Neural cell (in vitro differentiated cells): ENCODE data around the gene TEX2. TPM values are rescaled to one million over a fixed set of nuclear protein-coding genes. Genes with fewer than 3 reads are reported as not detected.

Experiments
- H2AFZ ChIP-seq: fragments of 200-600, 300-800 bp; sonication (generic), shearing (Covaris generic); 2 replicates; pipeline ENCODE4 v1.6.0; 2014; ENCODE audit warnings: low read depth, mild to moderate bottlenecking, antibody characterized with exemption, low read length, moderate library complexity
- H3F3A ChIP-seq: fragments of 200-600 bp; shearing (Covaris generic); 2 replicates; pipeline ENCODE4 v1.6.1; 2016; ENCODE audit warnings: mild to moderate bottlenecking, moderate library complexity, mixed read lengths, antibody characterized with exemption, low read length; ENCODE audit not compliant: insufficient read depth, poor library complexity, severe bottlenecking
- H3K27ac ChIP-seq: fragments of 200-600, 300-800 bp; sonication (generic), shearing (Covaris generic); 2 replicates; pipeline ENCODE4 v1.5.1; 2014; ENCODE audit warnings: mild to moderate bottlenecking, low read length, moderate library complexity
- H3K27me3 ChIP-seq: fragments of 300-800, 200-600 bp; sonication (generic), shearing (Covaris generic); 2 replicates; pipeline ENCODE4 v1.6.0; 2014; ENCODE audit warnings: mild to moderate bottlenecking, low read depth, low read length, moderate library complexity; ENCODE audit not compliant: insufficient read depth
- H3K36me3 ChIP-seq: fragments of 300-800, 200-600 bp; sonication (generic), shearing (Covaris generic); 2 replicates; pipeline ENCODE4 v1.5.1; 2014; ENCODE audit warnings: mild to moderate bottlenecking, antibody characterized with exemption, low read length, moderate library complexity; ENCODE audit not compliant: insufficient read depth
- H3K4me2 ChIP-seq: fragments of 300-800, 200-600 bp; sonication (generic), shearing (Covaris generic); 2 replicates; pipeline ENCODE4 v1.6.0; 2014; ENCODE audit warnings: mild to moderate bottlenecking, low read length
- H3K4me3 ChIP-seq: fragments of 300-800, 200-600 bp; sonication (generic), shearing (Covaris generic); 2 replicates; pipeline ENCODE4 v1.5.1; 2014; ENCODE audit warnings: mild to moderate bottlenecking, low read length, moderate library complexity
- H3K79me2 ChIP-seq: fragments of 200-600 bp; shearing (Covaris generic); replicated peaks from 2 replicates; pipeline ENCODE4 v1.6.0; 2014; ENCODE audit warnings: mild to moderate bottlenecking, low read length, moderate library complexity; ENCODE audit not compliant: insufficient read depth
- H3K9ac ChIP-seq: fragments of 300-800, 200-600 bp; sonication (generic), shearing (Covaris generic); 2 replicates; pipeline ENCODE4 v1.6.1; 2016; ENCODE audit warnings: mild to moderate bottlenecking, low read length, mixed read lengths
- H3K9me2 ChIP-seq: fragments of 200-600 bp; shearing (Covaris generic); 2 replicates; pipeline ENCODE4 v1.6.1; 2016; ENCODE audit warnings: mild to moderate bottlenecking, low read length, mixed read lengths; ENCODE audit not compliant: insufficient read depth
- H3K9me3 ChIP-seq: fragments of 200-600, 300-800 bp; sonication (generic), shearing (Covaris generic); 2 replicates; pipeline ENCODE4 v1.6.1; 2016; ENCODE audit warnings: mild to moderate bottlenecking, mixed run types, low read length, moderate library complexity, mixed read lengths
- H4K20me1 ChIP-seq: fragments of 200-600 bp; shearing (Covaris generic); 2 replicates; pipeline ENCODE4 v1.6.1; 2016; ENCODE audit warnings: mild to moderate bottlenecking, mixed run types; ENCODE audit not compliant: insufficient read depth
- EP300 ChIP-seq: fragments of 450-650 bp; conservative IDR thresholded peaks from 2 replicates; pipeline ENCODE4 v1.6.1; 2014; ENCODE audit warnings: antibody characterized with exemption, mild to moderate bottlenecking, moderate library complexity; ENCODE audit not compliant: poor library complexity, severe bottlenecking
- EZH2 ChIP-seq: fragments of 200-600, 300-800 bp; shearing (Covaris generic), sonication (generic); IDR thresholded peaks from 2 replicates; pipeline ENCODE4 v1.6.1; 2014; ENCODE audit warnings: antibody characterized with exemption, low read length, borderline replicate concordance, mild to moderate bottlenecking; ENCODE audit not compliant: insufficient read depth, poor library complexity, severe bottlenecking
- MXI1 ChIP-seq: fragments of 450-650 bp; conservative IDR thresholded peaks from 2 replicates; pipeline ENCODE4 v1.6.1; 2014; ENCODE audit warnings: antibody characterized with exemption, mild to moderate bottlenecking; ENCODE audit not compliant: poor library complexity, severe bottlenecking
- POLR2AphosphoS5 ChIP-seq: IDR thresholded peaks from 2 replicates; pipeline ENCODE4 v1.6.1; 2012
- RAD21 ChIP-seq: fragments of 450-650 bp; conservative IDR thresholded peaks from 2 replicates; pipeline ENCODE4 v1.6.1; 2014; ENCODE audit warnings: antibody characterized with exemption, mild to moderate bottlenecking, moderate library complexity
- SMC3 ChIP-seq: fragments of 450-650 bp; conservative IDR thresholded peaks from 2 replicates; pipeline ENCODE4 v1.6.1; 2014; ENCODE audit warnings: antibody characterized with exemption, mild to moderate bottlenecking, moderate library complexity; ENCODE audit not compliant: poor library complexity
- TAF1 ChIP-seq: IDR thresholded peaks from 2 replicates; pipeline ENCODE4 v1.6.1; 2012; ENCODE audit warnings: low read depth
- polyA plus RNA-seq: library from polyadenylated mRNA; depleted of rRNA; stranded (reverse); fragments of >200 nt; gene quantifications from 2 replicates; pipeline ENCODE4 v1.2.3, GENCODE V29; 2014
- TF ChIP-seq, protein P1 (sequence below): IDR thresholded peaks from 2 replicates; pipeline ENCODE4 v1.6.1; 2012; ENCODE audit warnings: borderline replicate concordance
- TF ChIP-seq, protein P2 (sequence below): fragments of 450-650 bp; IDR thresholded peaks from 2 replicates; pipeline ENCODE4 v1.5.1; 2014; ENCODE audit warnings: antibody characterized with exemption, mild to moderate bottlenecking, moderate library complexity; ENCODE audit not compliant: poor library complexity, severe bottlenecking

TEX2 gene
- polyA plus RNA-seq, 1 donor from 2014 or later: 19.7 TPM

GRCh38 chr17:64158831-64159590 lies 104.0 kb downstream of the TEX2 start:
- Histone ChIP-seq H3K27me3 (no peaks in the 10 kb centered on the region), H4K20me1 (no peaks in the 10 kb centered on the region), H3K36me3 (no peaks in the 10 kb centered on the region), H3K9me2 (no peaks in the 10 kb centered on the region), H3K9ac (no peak overlapping the region), H3K27ac (no peak overlapping the region), H3K4me2 (no peak overlapping the region), H3F3A (no peaks in the 10 kb centered on the region), H2AFZ (no peak overlapping the region), H3K4me3 (no peak overlapping the region), H3K79me2 (no peaks in the 10 kb centered on the region), H3K9me3 (no peaks in the 10 kb centered on the region)
- no peak for TF ChIP-seq RAD21
- TF ChIP-seq TAF1: no peak
- TF ChIP-seq, protein P1, sequence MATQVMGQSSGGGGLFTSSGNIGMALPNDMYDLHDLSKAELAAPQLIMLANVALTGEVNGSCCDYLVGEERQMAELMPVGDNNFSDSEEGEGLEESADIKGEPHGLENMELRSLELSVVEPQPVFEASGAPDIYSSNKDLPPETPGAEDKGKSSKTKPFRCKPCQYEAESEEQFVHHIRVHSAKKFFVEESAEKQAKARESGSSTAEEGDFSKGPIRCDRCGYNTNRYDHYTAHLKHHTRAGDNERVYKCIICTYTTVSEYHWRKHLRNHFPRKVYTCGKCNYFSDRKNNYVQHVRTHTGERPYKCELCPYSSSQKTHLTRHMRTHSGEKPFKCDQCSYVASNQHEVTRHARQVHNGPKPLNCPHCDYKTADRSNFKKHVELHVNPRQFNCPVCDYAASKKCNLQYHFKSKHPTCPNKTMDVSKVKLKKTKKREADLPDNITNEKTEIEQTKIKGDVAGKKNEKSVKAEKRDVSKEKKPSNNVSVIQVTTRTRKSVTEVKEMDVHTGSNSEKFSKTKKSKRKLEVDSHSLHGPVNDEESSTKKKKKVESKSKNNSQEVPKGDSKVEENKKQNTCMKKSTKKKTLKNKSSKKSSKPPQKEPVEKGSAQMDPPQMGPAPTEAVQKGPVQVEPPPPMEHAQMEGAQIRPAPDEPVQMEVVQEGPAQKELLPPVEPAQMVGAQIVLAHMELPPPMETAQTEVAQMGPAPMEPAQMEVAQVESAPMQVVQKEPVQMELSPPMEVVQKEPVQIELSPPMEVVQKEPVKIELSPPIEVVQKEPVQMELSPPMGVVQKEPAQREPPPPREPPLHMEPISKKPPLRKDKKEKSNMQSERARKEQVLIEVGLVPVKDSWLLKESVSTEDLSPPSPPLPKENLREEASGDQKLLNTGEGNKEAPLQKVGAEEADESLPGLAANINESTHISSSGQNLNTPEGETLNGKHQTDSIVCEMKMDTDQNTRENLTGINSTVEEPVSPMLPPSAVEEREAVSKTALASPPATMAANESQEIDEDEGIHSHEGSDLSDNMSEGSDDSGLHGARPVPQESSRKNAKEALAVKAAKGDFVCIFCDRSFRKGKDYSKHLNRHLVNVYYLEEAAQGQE: no peak
- no peak for TF ChIP-seq EP300
- TF ChIP-seq SMC3: no peak

DNA sequence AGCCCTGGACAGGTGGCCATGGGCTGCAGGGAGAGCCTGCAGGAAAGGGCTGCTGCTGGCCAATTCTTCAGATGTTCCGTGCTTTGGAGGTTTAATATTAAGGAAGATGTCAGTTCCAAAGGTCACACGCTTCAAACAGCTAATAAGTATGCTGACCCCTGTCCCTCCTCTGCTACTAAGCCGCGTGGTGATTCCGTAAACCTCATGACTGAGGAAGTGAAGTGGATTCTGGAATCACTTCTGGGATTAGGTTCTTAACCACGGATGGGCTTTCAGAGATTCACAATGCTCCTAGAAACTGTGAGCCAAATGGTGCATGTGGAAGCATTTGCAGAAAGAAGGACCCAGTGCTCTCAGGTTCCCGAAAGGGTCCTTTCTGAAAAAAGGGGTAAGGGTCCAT lies 104.7 kb downstream of the TEX2 start:
- no peak overlapping the region for H3K27ac ChIP-seq
- H4K20me1 ChIP-seq: no peaks in the 10 kb centered on the region
- no peaks in the 10 kb centered on the region for H3K9me2 ChIP-seq
- no peak overlapping the region for H3K4me2 ChIP-seq
- H3K9me3 ChIP-seq: no peaks in the 10 kb centered on the region
- H3K4me3 ChIP-seq: no peak overlapping the region
- no peak for TF ChIP-seq SMC3
- no peak for TF ChIP-seq EZH2
- no peak for TF ChIP-seq POLR2AphosphoS5
- TF ChIP-seq RAD21: no peak
- TF ChIP-seq EP300: no peak
- TF ChIP-seq, protein P1: no peak
- no peak for TF ChIP-seq MXI1
- TF ChIP-seq, protein P2, sequence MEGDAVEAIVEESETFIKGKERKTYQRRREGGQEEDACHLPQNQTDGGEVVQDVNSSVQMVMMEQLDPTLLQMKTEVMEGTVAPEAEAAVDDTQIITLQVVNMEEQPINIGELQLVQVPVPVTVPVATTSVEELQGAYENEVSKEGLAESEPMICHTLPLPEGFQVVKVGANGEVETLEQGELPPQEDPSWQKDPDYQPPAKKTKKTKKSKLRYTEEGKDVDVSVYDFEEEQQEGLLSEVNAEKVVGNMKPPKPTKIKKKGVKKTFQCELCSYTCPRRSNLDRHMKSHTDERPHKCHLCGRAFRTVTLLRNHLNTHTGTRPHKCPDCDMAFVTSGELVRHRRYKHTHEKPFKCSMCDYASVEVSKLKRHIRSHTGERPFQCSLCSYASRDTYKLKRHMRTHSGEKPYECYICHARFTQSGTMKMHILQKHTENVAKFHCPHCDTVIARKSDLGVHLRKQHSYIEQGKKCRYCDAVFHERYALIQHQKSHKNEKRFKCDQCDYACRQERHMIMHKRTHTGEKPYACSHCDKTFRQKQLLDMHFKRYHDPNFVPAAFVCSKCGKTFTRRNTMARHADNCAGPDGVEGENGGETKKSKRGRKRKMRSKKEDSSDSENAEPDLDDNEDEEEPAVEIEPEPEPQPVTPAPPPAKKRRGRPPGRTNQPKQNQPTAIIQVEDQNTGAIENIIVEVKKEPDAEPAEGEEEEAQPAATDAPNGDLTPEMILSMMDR: no peak
- TF ChIP-seq TAF1: no peak
- H3K79me2 ChIP-seq: no peaks in the 10 kb centered on the region
- no peak overlapping the region for H2AFZ ChIP-seq
- H3K27me3 ChIP-seq: no peaks in the 10 kb centered on the region
- H3K36me3 ChIP-seq: no peaks in the 10 kb centered on the region
- no peak overlapping the region for H3K9ac ChIP-seq
- H3F3A ChIP-seq: no peaks in the 10 kb centered on the region
